HG03095 (cell line): ENCODE data around the gene VAMP1.
A peak's percentile ranks its signal among the peaks of the same experiment; 100 is the strongest.
"Not testable (repeated sequence)": the region's sequence is repeated elsewhere in the genome, so short reads cannot be mapped to it uniquely, and the experiment has no call there.

Experiments
- ATAC-seq: cut with Tn5 transposase; IDR thresholded peaks from one replicate; pipeline ENCODE4 v1.9.1; 2021; ENCODE audit warnings: moderate library complexity; ENCODE audit not compliant: unreplicated experiment

VAMP1 gene, protein sequence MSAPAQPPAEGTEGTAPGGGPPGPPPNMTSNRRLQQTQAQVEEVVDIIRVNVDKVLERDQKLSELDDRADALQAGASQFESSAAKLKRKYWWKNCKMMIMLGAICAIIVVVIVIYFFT

DNA sequence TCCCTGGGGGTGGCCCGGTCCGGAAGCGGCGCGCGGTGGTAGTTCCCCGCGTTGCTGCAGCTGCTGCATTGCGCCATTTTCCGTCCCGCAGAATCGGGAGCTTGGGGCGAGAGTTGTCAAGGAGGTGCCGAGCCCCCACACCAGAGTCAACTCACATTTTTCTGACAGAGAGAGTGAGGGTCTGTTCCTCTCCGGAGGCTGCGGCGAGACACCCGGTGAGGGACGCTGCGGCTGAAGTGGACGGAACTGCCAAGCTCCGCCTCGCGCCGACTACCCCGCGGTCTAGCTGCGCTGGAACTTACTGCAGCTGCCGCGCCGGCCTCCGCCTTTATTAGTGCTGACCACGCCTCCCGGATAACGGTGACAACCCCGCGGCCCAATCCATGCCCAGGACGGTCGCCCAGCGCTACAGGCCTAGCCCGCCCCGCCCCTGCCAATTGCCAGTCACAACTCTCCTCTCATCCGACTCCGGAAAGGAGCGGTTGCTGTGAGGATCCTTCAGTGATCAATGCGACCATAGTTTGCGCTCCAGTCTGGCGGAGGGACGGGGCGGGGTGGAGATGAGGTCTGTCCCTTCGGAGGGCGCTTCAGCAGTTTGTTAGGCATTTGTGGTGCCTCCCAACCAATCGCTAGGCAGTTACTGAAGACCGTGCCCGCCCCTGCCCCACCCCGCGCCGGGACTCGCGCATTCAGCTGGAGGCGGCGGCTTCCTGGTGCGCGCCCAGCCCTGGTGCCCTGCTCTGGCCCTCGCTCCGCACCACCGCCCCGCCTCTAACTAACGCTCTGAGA is at the start of gene VAMP1:
VAMP1 (minus strand) TSS at position 303 of the 789 bp plus-strand sequence; CDS start at position 157, 146 bp downstream.
- peak; percentile 80 for ATAC-seq

DNA sequence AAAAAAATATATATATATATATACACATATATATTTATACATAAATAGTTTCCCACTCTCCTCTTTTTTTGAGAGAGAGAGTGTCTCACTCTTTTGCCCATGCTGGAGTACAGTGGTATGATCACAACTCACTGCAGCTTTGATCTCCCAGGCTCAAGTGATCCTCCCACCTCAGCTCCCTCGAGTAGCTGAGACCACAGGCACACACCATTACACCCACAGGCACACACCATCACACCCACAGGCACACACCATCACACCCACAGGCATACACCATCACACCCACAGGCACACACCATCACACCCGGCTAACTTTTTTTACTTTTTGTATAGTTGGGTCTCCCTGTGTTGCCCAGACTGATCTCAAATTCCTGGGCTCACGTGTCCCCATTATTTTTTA is 49.7 kb upstream of the VAMP1 start:
- no peak for ATAC-seq

DNA sequence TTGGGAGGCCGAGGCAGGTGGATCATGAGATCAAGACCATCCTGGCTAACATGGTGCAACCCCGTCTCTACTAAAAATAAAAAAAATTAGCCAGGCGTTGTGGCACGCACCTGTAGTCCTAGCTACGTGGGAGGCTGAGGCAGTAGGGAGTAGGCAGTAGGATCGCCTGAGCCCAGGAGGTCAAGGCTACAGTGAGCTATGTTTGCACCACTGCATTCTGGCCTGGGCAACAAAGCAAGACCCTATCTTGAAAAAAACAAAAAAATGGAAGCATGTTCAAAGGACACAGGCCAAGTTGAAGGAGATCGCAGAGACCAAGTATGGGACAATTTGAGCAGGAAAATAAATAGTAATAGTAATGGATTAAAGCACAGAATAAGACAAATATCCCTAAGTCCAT is 37.6 kb upstream of the VAMP1 start:
- ATAC-seq: no peak

DNA sequence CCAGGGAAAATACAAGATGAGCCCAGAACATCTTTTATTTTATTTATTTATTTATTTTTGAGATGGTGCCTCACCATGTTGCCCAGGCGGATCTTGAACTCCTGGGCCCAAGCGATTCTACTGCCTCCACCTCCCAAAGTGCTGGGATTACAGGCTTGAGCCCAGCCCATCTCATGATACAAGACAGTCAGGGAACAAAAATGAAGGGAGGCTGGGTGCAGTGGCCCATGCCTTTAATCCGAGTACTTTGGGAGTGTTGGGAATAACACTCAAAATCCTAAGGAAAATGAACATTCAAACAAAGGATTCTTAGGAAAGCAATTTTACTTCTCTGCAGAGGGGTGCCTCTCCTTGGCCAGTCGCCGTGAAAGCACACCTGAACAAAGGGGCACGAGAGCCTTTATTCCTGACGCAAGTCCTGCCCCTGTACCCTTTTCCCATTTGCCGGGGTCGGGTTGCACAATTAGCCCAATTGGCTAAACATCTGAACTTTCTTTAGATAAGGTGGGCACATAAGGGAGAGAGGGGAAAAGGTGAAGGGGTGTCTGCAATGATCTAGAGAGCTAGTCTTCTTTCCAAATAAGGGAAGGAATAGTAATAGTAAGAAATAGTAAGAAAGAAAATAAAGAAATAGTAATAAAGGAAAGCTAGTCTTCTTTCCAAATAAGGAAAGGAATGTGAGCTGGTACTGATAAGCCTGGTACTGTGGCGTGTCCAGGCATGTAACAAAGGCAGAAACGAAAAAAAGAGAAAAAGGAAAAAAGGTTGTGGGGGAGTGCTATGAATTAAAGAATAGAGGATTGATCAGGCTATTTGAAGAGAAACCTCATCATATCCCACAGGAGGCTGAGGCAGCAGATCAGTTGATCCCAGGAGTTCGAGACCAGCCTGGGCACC is 36.9 kb upstream of the VAMP1 start:
- no peak for ATAC-seq

DNA sequence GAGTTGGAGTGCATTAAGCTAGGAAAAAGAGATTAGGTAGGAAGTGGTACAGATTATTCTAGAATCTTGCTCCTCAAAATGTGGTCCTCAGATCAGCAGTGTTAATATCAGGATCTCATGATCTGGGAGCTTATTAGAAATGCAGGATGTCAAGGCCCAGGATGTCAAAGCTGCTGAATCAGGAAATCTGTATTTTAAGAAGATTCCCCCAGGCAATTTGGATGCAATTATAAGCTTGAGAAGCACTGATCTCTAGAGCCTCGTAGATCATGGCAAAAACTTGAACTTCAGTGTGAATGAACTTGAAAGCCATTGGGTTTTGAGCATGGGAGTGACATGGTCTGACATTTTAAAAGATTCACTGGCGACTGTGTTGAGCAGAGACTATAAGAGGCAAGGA is 30.0 kb upstream of the VAMP1 start:
- no peak for ATAC-seq

DNA sequence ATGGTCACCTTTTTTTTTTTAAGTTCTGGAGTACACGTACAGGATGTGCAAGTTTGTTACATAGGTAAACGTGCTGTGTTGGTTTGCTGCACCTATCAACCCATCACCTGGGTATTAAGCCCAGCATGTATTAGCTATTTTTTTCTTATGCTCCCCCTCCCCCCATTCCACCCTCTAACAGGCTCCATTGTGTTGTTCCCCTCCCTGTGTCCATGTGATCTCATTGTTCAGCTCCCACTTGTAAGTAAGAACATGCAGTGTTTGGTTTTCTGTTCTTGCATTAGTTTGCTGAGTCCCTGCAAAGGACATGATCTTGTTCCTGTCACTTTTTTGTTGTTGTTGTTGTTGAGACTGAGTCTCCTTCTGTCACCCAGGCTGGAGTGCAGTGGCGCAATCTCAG is 26.8 kb upstream of the VAMP1 start:
- ATAC-seq: not testable (repeated sequence)

DNA sequence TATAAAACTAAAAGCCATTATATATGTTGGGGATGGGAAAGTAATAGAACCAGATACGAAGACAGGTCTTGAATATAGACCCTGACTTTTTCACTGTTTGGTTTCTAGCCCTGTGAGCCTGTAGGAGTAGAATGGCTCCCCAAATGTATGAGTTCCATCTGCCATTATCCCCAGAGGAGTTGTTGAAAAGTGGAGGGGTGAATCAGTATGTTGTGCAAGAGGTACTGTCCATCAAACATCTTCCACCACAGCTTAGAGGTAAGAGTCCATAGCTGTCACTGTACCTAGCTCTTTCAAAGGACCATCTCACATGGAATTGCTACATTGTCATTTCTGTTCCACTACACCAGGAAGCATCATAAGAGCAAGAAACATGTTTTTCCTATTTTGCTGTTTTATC is 24.5 kb upstream of the VAMP1 start:
- ATAC-seq: no peak

DNA sequence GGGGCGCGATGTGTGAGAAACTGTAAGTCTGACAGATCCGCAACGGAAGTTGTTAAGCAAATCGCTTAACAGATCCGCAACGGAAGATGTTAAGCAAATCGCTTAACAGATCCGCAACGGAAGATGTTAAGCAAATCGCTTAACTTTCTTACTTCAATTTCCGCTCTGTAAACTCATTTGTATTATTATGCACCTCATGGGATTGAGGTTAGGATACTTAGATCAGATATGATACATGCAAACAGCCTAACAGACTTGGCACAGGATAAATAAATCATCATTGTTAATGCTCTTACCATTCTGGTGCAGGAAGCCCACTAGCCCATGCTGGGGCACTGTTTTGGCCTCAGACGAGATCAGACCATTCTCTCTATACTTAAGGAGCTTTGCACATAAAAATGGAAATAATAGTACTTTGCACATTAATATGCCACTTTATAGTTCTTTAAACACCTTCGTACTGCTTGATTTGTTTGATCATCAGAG is 23.8 kb upstream of the VAMP1 start:
- no peak for ATAC-seq

DNA sequence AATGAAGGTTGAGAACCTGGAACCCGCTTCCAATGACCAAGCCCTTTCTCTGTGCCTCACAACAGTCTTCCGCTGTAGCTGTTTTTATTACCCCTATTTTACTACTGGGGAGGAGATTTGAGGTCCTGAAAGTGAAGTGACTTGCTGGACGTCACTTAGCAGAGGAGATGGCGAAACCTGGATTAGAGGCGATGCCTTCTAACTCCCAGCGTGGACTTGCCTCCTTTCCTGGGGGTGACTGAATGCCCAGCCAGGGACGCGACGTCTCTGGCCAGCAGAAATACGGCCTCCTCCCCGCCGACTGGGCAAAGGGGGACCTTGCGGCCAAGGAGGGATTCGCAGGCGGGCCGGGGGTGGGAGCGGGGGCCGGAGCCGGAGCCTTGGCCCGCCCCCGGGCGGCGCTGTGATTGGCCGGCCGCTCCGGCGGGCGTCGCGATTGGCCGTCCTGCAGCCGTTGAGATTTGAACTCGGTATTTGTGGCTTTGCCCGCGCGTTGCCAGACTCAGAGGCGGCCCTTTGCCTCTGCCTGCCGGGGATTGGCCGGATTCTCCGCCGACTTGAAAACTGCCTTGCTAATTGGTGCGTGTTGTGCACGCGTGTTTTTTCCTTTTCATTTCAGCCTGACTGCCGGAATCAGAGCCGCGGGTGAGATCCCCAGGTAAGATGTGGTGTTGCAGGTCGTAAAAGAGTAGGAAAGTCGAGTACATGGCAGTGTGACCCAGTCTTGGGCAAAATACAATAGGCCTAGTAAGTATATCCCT is 23.2 kb upstream of the VAMP1 start, which contains the start of gene NCAPD2:
NCAPD2 (plus strand) TSS at position 606 of the 761 bp plus-strand sequence. CDS start 997 bp downstream, outside the sequence.
- ATAC-seq: peak; percentile 81

DNA sequence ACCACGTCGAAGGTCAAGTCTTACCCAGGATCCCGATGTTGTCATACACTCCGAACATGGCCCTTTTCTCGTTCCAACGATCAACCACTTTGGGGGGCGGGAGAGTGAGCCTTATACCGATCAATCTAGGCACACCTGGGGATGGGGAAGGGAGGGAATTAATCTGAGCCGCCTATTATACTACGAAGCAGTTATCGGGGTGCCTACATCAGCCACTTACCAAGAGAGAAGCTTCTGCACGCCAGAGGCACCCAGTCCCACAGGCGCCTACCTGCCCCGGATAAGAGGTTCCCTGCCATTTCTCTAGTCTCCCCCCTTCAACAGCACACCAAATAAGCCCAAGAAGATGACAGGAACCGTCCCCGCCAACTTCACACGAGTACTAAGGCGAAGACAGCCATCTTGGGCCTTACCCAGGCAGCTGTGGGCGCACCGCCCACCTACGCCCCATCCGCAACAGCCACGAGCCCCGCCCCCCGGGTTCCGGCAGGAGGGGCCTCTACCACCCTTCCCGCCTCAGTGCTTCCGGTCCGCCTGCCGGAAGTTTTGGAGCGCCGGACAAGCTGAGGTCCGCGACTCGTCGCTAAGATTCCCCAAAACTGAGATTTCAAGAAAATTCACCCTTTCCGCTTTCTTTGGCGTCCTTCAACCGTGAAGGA is 22.5 kb upstream of the VAMP1 start, which contains the start of gene MRPL51:
MRPL51 (minus strand) TSS at position 425 of the 659 bp plus-strand sequence; CDS start at position 299, 126 bp downstream.
- ATAC-seq: peak; percentile 51

DNA sequence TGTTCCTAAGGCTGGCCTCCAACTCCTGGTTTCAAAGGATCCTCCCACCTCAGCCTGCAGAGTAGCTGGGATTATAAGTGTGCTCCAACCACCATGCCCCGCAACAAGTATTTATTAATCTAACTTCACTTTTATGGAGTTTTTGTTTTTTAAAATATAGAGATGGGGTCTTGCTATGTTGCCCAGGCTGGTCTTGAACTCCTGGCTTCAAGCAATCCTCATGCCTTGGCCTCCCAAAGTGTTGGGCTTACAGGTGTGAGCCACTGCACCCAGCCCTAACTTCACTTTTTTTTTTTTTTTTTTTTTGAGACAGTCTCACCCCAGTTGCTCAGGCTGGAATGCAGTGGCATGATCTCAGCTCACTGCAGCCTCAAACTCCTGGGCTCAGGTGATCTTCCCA is 20.2 kb upstream of the VAMP1 start:
- ATAC-seq: not testable (repeated sequence)

DNA sequence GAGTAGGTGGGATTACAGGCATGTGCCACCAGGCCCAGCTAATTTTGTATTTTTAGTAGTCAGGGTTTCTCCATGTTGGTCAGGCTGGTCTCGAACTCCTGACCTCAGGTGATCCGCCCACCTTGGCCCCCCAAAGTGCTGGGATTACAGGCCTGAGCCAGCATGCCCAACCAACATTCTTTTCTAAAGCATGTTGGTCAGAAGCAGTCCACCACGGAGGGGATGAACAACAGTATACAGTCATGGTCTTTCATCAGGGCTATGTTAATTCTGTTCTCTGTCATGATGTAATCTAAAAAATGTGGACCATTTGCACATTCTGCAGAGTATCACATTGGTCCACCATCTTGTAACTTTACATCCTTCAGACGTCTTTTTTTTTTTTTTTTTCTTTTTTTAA is 19.0 kb upstream of the VAMP1 start:
- ATAC-seq: no peak

DNA sequence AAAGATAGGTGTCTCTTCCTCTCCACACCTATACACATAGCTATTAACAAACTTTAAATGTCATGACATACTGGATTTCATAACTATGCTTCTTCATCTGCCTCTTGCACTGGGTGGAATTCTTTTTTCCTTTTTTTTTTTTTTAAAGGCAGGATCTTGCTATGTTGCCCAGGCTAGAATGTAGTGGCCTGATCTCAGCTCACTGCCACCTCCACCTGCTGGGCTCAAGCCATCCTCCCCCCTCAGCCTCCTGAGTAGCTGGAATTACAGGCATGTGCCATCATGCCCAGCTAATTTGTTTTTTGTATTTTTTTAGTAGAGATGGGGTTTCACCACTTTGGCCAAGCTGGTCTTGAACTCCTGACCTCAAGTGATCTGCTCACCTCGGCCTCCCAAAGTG is 17.8 kb upstream of the VAMP1 start:
- ATAC-seq: no peak

DNA sequence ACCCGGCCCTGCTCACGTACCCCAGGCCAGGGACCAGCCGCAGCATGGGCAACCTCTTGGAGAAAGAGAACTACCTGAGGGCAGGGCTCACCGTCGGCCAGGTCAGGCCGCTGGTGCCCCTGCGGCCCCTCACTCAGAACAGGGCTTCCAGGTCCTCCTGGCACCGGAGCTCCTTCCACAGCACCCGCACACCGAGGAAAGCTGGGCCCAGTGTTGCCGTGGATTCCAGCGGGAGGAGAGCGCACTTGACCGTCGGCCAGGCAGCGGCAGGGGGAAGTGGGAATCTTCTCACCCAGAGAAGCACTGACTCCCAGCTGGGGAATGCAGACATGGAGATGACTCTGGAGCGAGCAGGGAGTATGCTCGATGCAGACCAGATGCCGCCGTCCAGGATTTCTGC is 7.9 kb upstream of the VAMP1 start:
- ATAC-seq: no peak

DNA sequence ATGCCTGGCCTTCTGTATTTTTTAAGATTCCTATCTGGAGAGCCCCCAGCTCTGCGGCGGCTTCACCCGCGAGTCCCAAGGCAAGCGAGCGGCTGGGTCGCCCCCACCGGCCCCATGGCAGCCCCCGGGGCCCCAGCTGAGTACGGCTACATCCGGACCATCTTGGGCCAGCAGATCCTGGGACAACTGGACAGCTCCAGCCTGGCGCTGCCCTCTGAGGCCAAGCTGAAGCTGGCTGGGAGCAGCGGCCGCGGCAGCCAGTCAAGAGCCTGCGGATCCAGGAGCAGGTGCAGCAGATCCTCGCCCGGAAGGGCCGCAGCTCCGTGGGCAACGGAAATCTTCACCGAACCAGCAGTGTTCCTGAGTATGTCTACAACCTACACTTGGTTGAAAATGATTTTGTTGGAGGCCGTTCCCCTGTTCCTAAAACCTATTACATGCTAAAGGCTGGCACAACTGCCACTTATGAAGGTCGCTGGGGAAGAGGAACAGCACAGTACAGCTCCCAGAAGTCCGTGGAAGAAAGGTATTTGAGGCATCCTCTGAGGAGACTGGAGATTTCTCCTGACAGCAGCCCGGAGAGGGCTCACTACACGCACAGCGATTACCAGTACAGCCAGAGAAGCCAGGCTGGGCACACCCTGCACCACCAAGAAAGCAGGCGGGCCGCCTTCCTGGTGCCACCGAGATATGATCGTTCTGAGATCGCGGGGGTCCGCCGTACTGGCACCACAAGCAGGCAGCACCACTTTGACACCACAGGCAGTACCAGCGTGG is 7.3 kb upstream of the VAMP1 start:
- ATAC-seq: not testable (repeated sequence)

DNA sequence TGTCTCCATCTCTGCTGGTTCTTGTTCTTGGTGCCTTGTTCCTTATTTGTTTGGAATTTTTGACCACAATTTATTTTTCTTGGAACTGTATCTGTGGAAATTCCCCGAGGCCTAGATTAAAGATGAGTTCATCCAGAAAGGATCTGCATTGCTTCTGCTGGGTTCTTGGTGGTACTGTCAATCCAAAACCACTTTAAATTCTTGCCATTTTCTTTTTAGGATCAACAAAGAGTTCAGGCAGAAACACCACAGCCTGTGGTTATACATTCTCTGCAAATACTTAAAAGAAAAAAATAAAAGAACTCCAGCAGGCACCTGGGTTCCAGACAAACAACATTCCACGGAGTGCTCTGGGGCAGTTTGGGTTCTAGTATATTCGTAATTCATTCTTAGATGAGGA is 6.0 kb upstream of the VAMP1 start:
- no peak for ATAC-seq

DNA sequence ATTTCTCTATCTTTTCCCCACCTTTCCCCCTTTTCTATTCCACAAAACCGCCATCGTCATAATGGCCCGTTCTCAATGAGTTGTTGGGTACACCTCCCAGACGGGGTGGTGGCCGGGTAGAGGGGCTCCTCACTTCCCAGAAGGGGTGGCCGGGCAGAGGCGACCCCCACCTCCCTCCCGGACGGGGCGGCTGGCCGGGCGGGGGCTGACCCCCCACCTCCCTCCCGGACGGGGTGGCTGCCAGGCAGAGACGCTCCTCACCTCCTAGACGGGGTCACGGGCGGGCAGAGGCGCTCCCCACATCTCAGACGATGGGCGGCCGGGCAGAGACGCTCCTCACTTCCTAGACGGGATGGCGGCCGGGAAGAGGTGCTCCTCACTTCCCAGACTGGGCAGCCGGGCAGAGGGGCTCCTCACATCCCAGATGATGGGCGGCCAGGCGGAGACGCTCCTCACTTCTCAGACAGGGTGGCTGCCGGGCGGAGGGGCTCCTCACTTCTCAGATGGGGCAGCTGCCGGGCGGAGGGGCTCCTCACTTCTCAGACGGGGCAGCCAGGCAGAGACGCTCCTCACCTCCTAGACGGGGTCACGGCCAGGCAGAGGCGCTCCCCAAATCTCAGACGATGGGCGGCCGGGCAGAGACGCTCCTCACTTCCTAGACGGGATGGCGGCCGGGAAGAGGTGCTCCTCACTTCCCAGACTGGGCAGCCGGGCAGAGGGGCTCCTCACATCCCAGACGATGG is 4.9 kb upstream of the VAMP1 start:
- ATAC-seq: not testable (repeated sequence)

DNA sequence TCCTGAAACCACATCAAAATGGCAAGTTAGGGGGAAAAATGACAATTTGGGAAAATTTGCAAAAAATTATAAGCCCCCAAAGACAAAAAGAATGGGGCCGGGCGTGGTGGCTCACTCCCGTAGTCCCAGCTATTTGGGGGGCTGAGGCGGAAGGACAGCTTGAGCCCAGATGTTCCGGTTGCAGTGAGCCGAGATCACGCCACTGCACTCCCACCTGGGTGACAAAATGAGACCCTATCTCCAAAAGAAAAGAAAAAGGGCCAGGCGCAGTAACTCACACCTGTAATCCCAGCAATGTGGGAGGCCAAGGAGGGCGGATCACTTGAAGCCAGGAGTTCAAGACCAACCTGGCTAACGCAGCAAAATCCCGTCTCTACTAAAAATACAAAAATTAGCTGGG is 2.0 kb upstream of the VAMP1 start:
- ATAC-seq: no peak

DNA sequence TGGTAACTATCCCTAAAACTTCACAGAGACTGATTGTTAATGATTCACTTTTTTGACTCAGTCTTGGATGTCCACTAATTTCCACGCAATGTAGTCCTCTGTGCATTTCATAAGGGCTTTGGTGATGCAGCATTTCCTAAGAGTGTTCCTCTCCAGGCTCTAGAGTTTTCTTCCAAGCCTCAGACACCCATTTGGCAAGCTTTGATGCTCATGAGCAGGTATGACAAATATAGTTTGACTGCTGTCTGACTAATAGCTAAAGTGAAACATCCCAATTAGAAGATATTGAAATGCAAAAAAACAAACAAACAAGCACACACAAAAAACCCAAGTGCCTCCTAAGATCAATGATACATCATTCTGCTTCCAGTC is 1.5 kb upstream of the VAMP1 start:
- no peak for ATAC-seq
